CD4-positive, CD25-positive, alpha-beta regulatory T cell (primary cell): ENCODE data around the gene SHD. TPM values are rescaled to one million over a fixed set of nuclear protein-coding genes. Genes with fewer than 3 reads are reported as not detected.
"Not testable (repeated sequence)": the region's sequence is repeated elsewhere in the genome, so short reads cannot be mapped to it uniquely, and the experiment has no call there.

Experiments
- ATAC-seq, 2 donors: fragments of 150-1000 bp; cut with Tn5 transposase; one replicate each; pipeline ENCODE4 v1.10.0; 2021; ENCODE audit warnings: low read depth in 2 of 2, moderate number of reproducible peaks in 2 of 2, moderate library complexity in 1 of 2
- DNase-seq, 3 donors: peaks; one replicate each; pipeline versions ENCODE4 v3.0.0 to v3.0.0-alpha.2; 2012 to 2022; ENCODE audit warnings: mixed read lengths in 1 of 3
- H3K27ac ChIP-seq: one replicate; pipeline ENCODE4 v1.7.0; 2013; ENCODE audit warnings: mild to moderate bottlenecking, low read length; ENCODE audit not compliant: insufficient read depth, poor library complexity, severe bottlenecking
- H3K27me3 ChIP-seq: one replicate; pipeline ENCODE4 v1.7.0; 2013; ENCODE audit warnings: low read length; ENCODE audit not compliant: control insufficient read depth, insufficient read depth
- H3K36me3 ChIP-seq: one replicate; pipeline ENCODE4 v1.7.0; 2013; ENCODE audit warnings: mild to moderate bottlenecking, low read length, moderate library complexity; ENCODE audit not compliant: control insufficient read depth, insufficient read depth
- H3K4me1 ChIP-seq: 2 replicates; pipeline ENCODE4 v1.7.0; 2013; ENCODE audit warnings: mild to moderate bottlenecking, low read length; ENCODE audit not compliant: insufficient read depth, control insufficient read depth, poor library complexity, severe bottlenecking
- H3K4me3 ChIP-seq: one replicate; pipeline ENCODE4 v1.7.0; 2013; ENCODE audit warnings: low read depth, mild to moderate bottlenecking, low read length, moderate library complexity
- H3K9me3 ChIP-seq, 2 experiments: 1 replicate in 1 of 2; 2 replicates in 1 of 2; pipeline ENCODE4 v1.7.0; 2013; ENCODE audit warnings: low read length in 2 of 2, mild to moderate bottlenecking in 1 of 2, moderate library complexity in 1 of 2; ENCODE audit not compliant: control insufficient read depth in 2 of 2
- H3K27ac Mint-ChIP-seq, 3 donors: one replicate each; pipeline ENCODE4 v1.8.0; 2020 to 2022; ENCODE audit warnings: mild to moderate bottlenecking in 3 of 3, mixed read lengths in 3 of 3, moderate library complexity in 2 of 3
- H3K27me3 Mint-ChIP-seq: one replicate; pipeline ENCODE4 v1.8.0; 2022; ENCODE audit warnings: mild to moderate bottlenecking, mixed read lengths
- H3K36me3 Mint-ChIP-seq: one replicate; pipeline ENCODE4 v1.8.0; 2020; ENCODE audit warnings: mixed read lengths
- H3K4me1 Mint-ChIP-seq, 4 donors: one replicate each; pipeline ENCODE4 v1.8.0; 2020 to 2022; ENCODE audit warnings: mixed read lengths in 4 of 4, mild to moderate bottlenecking in 1 of 4
- H3K4me3 Mint-ChIP-seq, 4 donors: one replicate each; pipeline ENCODE4 v1.8.0; 2020 to 2022; ENCODE audit warnings: mild to moderate bottlenecking in 4 of 4, mixed read lengths in 4 of 4, moderate library complexity in 3 of 4
- H3K9me3 Mint-ChIP-seq, 7 donors: one replicate each; pipeline ENCODE4 v1.8.0; 2020 to 2022; ENCODE audit warnings: mixed read lengths in 7 of 7, mild to moderate bottlenecking in 3 of 7, moderate library complexity in 2 of 7
- polyA plus RNA-seq, 4 donors: library from polyadenylated mRNA; unstranded; fragments of 300-500 nt; fragmentation: Illumina TruSeq; gene quantifications; one replicate each; pipeline ENCODE4 v1.2.3, GENCODE V29; 2021
- total RNA-seq: library from RNA; stranded (reverse); gene quantifications from one replicate; pipeline ENCODE4 v1.2.3, GENCODE V29; 2022

SHD gene
- total and polyA plus RNA-seq, 5 donors from 2014 or later: not detected

DNA sequence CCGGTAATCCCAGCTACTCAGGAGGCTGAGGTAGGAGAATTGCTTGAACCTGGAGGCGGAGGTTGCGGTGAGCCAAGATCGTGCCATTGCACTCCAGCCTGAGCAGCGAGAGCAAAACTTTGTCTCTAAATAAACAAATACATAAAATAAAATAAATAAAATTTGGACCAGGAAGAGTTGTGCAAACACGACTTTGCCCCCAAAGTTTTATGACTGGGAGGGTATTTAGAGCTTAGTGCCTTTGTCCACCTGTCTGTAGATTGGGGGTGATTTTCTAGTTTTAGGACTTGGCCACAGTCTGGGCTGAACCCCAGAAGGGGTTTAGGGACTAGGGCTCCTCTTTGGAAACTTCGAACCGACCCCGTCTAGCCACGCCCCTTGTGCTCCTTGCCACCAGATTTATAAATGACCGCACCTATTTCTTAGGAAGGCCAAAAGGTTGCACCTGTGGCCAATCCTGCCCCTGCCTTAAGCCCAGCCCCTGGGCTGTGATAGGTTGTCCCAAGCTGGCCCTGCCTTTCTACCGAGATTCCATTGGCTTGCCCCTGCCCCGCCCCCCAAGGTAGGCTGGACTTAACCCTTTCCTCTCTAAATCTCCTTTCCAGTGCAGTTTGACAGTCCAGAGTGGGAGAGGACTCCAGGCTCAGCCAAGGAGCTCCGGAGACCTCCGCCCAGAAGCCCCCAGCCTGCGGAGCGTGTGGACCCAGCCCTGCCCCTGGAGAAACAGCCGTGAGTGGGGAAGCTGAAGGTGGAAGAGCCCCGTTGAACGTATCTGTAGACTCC, 5.3 kb downstream of the SHD start:
- Mint-ChIP-seq H3K4me1 (peaks cover 0 to 4% (median 0%) of the 10 kb centered on the region in 4 donors), H3K4me3 (no peak overlapping the region), H3K27me3 (peaks cover 29% of the 10 kb centered on the region), H3K36me3 (no peaks in the 10 kb centered on the region), H3K27ac (no peak overlapping the region), H3K9me3 (no peaks in the 10 kb centered on the region)
- no peak for ATAC-seq
- Histone ChIP-seq H3K27me3 (peaks cover 1% of the 10 kb centered on the region), H3K27ac (no peak overlapping the region), H3K9me3 (no peaks in the 10 kb centered on the region), H3K36me3 (no peaks in the 10 kb centered on the region), H3K4me3 (no peak overlapping the region), H3K4me1 (peaks cover 7% of the 10 kb centered on the region)
- no peak for DNase-seq

DNA sequence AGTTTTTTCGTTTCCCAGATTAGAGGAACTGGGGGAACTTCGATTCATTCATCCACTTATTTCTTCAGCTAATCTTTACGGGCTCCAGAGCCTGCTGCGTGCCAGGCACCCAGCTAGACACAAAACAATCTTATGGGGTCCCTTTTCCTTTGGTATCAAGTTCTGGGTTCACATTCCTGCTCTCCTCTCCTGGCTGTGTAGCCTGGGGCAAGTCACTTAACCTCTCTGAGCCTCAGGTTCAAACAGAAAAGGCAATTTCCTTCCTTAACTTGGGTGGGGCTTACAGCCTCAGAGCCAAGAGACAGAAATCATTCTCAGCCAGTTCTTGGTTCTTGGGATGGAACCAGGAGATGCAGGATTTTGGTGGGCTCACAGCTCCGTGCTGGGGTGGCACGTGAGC, 5.9 kb downstream of the SHD start:
- no peak for DNase-seq
- Mint-ChIP-seq H3K27ac (no peak overlapping the region), H3K27me3 (peaks cover 25% of the 10 kb centered on the region), H3K9me3 (no peaks in the 10 kb centered on the region), H3K36me3 (no peaks in the 10 kb centered on the region), H3K4me3 (no peak overlapping the region), H3K4me1 (peaks cover 0 to under 1% (median 0%) of the 10 kb centered on the region in 4 donors)
- Histone ChIP-seq H3K4me3 (no peak overlapping the region), H3K36me3 (no peaks in the 10 kb centered on the region), H3K27ac (no peak overlapping the region), H3K27me3 (peaks cover 1% of the 10 kb centered on the region), H3K4me1 (peaks cover under 1% of the 10 kb centered on the region), H3K9me3 (no peaks in the 10 kb centered on the region)
- no peak for ATAC-seq

- not testable (repeated sequence) for H3K27ac ChIP-seq, H3K9me3 ChIP-seq, H3K4me1 ChIP-seq, DNase-seq, H3K36me3 ChIP-seq, H3K9me3 Mint-ChIP-seq, ATAC-seq, H3K4me3 ChIP-seq, H3K36me3 Mint-ChIP-seq, H3K27me3 ChIP-seq, H3K4me3 Mint-ChIP-seq, H3K27ac Mint-ChIP-seq, H3K4me1 Mint-ChIP-seq
- H3K27me3 Mint-ChIP-seq: peaks cover 13% of the 10 kb centered on the region
These were observed 7.1 kb downstream of the SHD start for GRCh38 chr19:4286141-4286540.

GRCh38 chr19:4288091-4288777, 9.2 kb downstream of the SHD start:
- Histone ChIP-seq H3K27ac (no peak overlapping the region), H3K4me1 (no peaks in the 10 kb centered on the region), H3K4me3 (no peak overlapping the region), H3K36me3 (no peaks in the 10 kb centered on the region), H3K9me3 (no peaks in the 10 kb centered on the region), H3K27me3 (no peaks in the 10 kb centered on the region)
- no peaks in the 10 kb centered on the region for H3K36me3 Mint-ChIP-seq
- no peak overlapping the region for H3K4me3 Mint-ChIP-seq
- H3K27ac Mint-ChIP-seq: no peak overlapping the region
- DNase-seq (no peak), ATAC-seq (no peak)
- no peaks in the 10 kb centered on the region for H3K4me1 Mint-ChIP-seq
- peaks cover 6% of the 10 kb centered on the region for H3K27me3 Mint-ChIP-seq
- no peaks in the 10 kb centered on the region for H3K9me3 Mint-ChIP-seq

DNA sequence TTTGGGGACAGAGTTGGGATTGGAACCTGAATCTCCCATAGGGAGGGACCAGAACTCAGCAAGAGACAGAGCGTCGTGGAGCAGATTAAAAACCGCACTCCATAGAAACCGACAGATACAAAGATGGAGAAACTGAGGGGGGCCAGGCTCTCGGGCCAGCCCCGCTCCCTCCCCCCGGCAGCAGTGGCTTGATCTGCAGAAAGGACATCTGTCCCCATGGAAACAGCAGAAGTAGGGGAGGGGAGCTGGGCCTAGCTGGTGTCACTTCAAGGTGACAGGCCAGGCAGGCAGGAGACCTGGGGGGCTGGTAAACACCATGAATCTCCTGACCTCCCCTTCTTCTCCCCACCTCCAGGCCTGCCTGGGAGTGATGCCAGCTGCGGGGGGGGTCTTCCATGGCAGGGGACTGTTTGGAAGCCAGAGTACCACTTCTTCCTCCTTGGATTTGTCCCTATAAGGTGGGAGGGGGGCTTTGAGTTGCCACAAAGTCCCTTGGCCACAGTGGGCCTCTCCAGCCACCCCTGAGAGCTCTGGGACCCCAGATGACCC, 12.2 kb downstream of the SHD start:
- no peak for DNase-seq
- Mint-ChIP-seq H3K4me1 (no peaks in the 10 kb centered on the region), H3K27ac (no peak overlapping the region)

GRCh38 chr19:4292515-4292914, 13.4 kb downstream of the SHD start:
- Histone ChIP-seq H3K4me1 (no peaks in the 10 kb centered on the region), H3K4me3 (no peak overlapping the region), H3K9me3 (no peaks in the 10 kb centered on the region), H3K36me3 (no peaks in the 10 kb centered on the region), H3K27ac (no peak overlapping the region), H3K27me3 (no peaks in the 10 kb centered on the region)
- Mint-ChIP-seq H3K4me1 (no peaks in the 10 kb centered on the region), H3K27me3 (peaks cover 4% of the 10 kb centered on the region), H3K36me3 (no peaks in the 10 kb centered on the region), H3K4me3 (no peak overlapping the region), H3K9me3 (peaks cover 0 to 1% (median 0%) of the 10 kb centered on the region in 7 donors), H3K27ac (no peak overlapping the region)
- ATAC-seq (no peak), DNase-seq (no peak)

More for the DNA sequence above, 12.2 kb downstream of the SHD start:
- ATAC-seq: no peak
- H3K27me3 Mint-ChIP-seq: peaks cover 6% of the 10 kb centered on the region
- H3K9me3 Mint-ChIP-seq: no peaks in the 10 kb centered on the region
- H3K4me3 Mint-ChIP-seq: no peak overlapping the region
- no peaks in the 10 kb centered on the region for H3K36me3 ChIP-seq
- H3K9me3 ChIP-seq: no peaks in the 10 kb centered on the region
- no peaks in the 10 kb centered on the region for H3K4me1 ChIP-seq
- H3K27ac ChIP-seq: no peak overlapping the region
- no peaks in the 10 kb centered on the region for H3K36me3 Mint-ChIP-seq
- H3K4me3 ChIP-seq: no peak overlapping the region
- H3K27me3 ChIP-seq: no peaks in the 10 kb centered on the region

DNA sequence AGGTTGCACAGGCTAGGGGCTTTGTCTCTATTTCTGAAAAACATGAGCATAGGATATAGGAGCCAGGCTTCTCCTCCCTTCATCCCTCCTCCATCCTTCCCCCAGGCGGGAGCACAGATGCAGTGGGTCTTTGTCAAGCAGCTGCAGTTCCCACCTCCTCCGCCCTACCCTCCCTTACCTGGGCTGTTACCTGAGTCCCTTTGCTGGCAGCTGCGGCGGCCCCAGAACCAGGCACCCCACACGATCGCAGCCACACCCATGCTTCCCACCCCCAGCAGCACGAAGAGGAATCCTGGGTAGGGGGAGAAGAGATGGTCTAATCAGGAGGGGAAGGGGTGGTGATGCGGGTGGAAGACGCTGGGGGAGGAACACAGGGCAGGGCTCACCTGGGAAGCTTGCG, 15.3 kb downstream of the SHD start:
- no peak overlapping the region for H3K4me3 ChIP-seq
- peaks cover 0 to 2% (median 0%) of the 10 kb centered on the region in 7 donors for H3K9me3 Mint-ChIP-seq
- DNase-seq (no peak), ATAC-seq (no peak)
- H3K4me1 ChIP-seq: no peaks in the 10 kb centered on the region
- H3K36me3 Mint-ChIP-seq: no peaks in the 10 kb centered on the region
- H3K4me1 Mint-ChIP-seq: peaks cover 0 to 6% (median 4%) of the 10 kb centered on the region in 4 donors
- peaks cover 4% of the 10 kb centered on the region for H3K27me3 Mint-ChIP-seq
- H3K27ac ChIP-seq: no peak overlapping the region
- no peak overlapping the region for H3K4me3 Mint-ChIP-seq
- no peaks in the 10 kb centered on the region for H3K27me3 ChIP-seq
- H3K9me3 ChIP-seq: no peaks in the 10 kb centered on the region
- peak overlapping the region in 1 of 3 donors; percentile 36 for H3K27ac Mint-ChIP-seq
- no peaks in the 10 kb centered on the region for H3K36me3 ChIP-seq
